ENCODE data around the gene TMED7.

DNA sequence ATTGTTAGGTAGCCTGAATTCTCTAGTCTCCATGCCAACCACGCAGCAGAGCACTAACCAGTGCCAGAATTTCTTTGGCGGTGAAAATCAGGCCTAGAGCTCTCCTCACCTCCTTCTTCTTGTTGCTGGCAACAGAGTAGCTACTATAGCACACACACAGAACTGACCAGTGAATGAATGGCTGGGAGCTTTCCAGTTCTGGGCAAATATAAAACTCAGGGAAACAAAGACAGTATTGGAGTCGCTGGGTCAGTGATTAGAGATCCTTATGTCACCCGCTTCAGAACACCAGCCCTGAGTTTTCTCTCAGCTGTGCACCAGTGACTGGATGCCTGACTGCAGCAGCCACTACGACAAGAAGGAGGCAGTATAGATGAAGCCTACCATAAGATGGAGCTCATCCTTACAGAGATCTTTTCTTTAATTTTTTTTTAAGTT is 54.4 kb downstream of the TMED7 start:
- TF ChIP-seq SIX5 (IDR thresholded peaks at IDR 0.05; ENCODE audit: low read depth, low read length) (no peak), TAF1 (IDR thresholded peaks at IDR 0.05; ENCODE audit: low read depth, low read length) (no peak), POLR2A (IDR thresholded peaks at IDR 0.05; ENCODE audit: control extremely low read depth in 1 of 2, low read depth in 2 of 2, low read length in 2 of 2) (no peak), NRF1 (IDR thresholded peaks at IDR 0.05; ENCODE audit: low read depth, low read length) (no peak)
- TF ChIP-seq, protein P1, sequence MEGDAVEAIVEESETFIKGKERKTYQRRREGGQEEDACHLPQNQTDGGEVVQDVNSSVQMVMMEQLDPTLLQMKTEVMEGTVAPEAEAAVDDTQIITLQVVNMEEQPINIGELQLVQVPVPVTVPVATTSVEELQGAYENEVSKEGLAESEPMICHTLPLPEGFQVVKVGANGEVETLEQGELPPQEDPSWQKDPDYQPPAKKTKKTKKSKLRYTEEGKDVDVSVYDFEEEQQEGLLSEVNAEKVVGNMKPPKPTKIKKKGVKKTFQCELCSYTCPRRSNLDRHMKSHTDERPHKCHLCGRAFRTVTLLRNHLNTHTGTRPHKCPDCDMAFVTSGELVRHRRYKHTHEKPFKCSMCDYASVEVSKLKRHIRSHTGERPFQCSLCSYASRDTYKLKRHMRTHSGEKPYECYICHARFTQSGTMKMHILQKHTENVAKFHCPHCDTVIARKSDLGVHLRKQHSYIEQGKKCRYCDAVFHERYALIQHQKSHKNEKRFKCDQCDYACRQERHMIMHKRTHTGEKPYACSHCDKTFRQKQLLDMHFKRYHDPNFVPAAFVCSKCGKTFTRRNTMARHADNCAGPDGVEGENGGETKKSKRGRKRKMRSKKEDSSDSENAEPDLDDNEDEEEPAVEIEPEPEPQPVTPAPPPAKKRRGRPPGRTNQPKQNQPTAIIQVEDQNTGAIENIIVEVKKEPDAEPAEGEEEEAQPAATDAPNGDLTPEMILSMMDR (IDR thresholded peaks at IDR 0.05; ENCODE audit: control extremely low read depth in 1 of 3, insufficient read depth in 1 of 3, low read depth in 1 of 3, low read length in 3 of 3) = peak; percentile 18 to 52 (median 19); a peak in 3 of 4 replicates
